ENCODE results near the gene GPI.
A peak's percentile ranks its signal among the peaks of the same experiment; 100 is the strongest.
"Not testable (repeated sequence)": the region's sequence is repeated elsewhere in the genome, so short reads cannot be mapped to it uniquely, and the experiment has no call there.

GPI gene

DNA sequence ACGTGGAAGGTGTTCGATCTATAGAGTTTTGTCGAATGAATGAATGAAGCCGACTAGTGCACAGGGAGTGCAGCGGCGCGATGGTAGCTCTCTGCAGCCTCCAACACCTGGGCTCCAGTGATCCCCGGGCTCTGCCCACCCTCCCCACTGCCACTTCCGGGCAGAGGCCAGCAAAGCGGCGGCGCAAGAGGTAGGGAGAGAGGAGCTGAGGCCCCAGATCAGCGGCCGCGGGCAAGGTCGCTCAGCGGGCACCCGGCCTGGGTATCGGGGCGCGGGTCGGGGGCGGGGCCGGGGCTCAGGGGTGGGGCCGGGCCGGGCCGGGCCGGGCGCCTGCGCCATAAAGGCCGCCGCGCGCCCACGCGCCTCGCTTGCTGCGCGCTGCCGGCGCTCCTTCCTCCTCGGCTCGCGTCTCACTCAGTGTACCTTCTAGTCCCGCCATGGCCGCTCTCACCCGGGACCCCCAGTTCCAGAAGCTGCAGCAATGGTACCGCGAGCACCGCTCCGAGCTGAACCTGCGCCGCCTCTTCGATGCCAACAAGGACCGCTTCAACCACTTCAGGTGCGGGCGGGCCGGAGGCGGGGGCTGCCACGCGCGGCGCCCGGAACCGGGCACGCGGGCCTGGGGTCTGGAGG, at the start of gene GPI:
Gene GPI, plus strand, starts transcription at position 367 of the 633 bp plus-strand sequence. Its CDS starts 71 bp downstream, at position 438.
- DNase-seq = peak; percentile 28 to 63 (median 42)

DNA sequence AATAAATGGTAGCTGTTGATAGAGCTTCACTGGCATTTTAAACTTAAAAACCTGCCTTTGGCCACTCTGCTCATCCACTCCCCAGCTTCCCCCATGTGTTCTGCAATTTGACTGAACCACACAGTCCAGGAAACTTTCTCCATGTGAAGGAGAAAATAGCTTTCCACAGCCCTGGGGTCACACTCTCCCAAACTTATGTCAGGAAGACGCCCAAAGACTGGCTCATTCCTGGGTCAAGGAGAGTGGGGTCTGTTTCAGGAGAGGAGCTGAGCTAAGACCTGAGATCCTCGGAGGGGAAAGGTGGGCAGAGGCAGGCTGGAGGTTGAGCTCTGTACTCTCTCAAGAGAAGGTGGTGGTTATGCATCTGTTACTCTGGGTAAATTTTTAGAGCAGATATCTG, 48.7 kb upstream of the GPI start:
- DNase-seq = no peak

DNA sequence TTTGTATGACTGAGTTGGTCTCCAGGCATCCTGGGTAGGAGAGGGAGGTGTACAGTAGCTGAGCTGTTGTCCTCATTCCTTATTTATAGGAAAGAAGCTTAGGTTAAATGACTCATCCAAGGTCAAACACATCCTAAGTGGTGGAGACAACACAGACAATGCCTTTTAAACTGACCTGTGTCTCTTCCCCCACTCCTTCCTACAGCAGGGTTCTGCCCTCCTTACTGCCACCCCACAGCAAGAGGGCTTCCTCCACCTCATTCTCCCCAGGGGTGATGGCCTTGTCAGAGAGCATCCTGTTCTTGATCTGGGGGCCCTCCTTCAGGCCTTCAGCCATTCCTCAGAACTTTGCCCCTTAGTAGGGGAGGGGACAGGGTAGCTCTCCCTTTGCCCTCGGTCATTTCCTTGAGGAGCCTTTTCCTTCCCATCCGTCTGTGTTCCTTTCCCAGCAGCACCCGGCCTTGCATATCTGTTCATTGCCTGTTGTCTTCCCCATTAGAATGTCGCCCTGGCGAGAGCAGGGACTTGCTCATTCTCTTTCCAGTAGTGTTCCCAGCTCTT, 48.2 kb upstream of the GPI start:
- no peak for DNase-seq

DNA sequence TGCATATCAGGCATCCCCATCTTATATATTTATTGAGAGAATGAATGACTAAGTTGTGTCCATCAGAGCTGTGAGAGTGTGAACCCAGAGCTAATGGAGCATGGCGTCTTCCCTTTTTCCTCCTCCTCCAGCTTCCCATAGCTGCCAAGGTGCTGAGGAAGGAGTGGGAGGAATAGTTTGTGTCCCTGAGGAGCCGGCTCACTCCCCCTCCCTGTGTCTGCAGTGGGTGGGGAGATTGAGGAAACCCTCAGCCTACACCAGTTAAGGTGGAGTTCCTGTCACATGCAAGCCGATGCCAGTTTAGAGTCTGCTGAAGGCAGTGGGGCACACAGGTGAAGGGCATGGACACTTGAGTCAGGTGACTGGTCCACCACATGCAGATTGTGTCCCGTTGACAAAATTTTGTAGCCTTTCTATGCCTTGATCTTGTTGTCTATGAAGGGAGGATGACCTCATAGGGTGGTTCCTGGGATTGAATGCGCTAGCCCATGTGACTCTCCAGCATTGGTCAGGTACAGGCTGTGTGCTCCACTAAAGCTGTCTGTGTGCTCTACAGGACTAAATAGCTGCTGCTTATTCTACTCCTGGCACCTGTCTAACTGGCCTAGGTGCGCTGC, 47.6 kb upstream of the GPI start:
- DNase-seq = peak in 1 of 4 experiments; percentile 9

DNA sequence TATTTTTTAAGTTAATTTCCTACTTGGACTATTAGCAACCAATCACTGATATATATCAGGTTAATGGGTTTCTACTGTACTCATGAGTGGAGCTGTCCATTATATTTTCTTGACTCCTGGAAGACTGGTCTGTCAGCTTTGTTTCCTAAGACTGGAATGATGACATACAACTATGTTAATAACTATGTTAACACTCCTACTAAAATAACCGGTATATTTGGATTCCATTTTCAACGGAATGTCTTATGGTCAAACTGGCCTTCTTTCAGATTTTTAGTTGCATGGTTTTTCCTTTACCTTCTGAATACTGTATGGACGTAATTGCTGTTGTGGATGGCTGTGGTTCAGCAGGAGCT, 45.8 kb upstream of the GPI start:
- DNase-seq = no peak

DNA sequence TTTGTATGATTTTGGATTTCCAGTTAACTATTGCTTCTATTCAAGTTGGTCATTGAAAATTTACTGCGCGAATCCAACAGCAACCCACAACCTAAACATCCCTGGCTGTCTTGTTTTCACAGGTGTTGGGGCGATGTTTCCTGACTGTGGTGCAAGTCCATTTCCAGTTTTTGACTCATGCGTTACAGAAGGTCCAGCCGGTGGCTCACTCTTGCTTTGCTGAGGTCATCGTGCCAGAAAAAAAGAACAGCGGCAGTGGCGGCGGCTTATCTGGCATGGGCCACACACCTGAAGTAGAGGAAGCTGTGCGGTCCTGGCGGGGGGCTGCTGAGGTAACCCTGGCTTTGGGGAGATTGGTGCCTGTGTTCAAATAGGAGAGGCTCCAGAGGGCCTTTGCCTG, 45.2 kb upstream of the GPI start:
- DNase-seq = no peak

DNA sequence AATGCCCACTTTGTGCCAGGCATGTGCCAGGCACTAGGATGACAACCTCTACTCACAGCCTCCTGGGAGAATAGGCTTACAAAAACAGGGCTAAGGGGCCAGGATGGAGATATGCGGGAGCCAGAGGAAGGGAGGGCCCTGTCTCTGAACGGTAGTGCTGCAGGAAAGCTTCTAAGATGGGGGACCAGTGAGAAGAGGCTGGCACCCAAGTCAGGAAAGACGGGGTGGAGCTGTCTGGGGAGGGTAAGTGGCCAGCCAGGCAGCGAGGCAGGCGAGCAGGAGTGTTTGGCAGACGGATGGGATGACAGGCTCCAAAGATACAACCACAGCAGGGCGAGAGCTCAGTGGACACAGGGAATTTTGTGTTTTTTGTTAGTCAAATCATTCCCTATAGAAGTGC, 44.7 kb upstream of the GPI start:
- DNase-seq = no peak

DNA sequence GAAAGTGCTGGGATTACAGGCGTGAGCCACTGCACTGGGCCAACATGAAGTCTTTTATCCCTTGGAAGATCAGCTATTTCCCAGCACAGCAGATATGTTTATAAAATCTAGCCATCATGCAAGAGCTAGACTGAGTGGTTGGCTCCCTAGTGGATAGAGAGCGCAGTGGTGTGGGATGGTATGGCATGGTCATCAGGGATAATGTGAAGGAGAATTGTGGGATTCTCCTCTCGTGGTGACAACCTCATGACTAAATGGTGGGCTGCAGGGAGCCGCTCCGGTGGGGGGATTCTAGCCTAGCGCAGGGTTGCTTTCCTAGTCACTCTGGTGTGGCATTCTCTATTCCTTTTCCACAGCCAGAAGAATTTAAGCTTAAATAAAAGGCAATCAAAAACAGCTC, 43.3 kb upstream of the GPI start:
- DNase-seq = no peak

DNA sequence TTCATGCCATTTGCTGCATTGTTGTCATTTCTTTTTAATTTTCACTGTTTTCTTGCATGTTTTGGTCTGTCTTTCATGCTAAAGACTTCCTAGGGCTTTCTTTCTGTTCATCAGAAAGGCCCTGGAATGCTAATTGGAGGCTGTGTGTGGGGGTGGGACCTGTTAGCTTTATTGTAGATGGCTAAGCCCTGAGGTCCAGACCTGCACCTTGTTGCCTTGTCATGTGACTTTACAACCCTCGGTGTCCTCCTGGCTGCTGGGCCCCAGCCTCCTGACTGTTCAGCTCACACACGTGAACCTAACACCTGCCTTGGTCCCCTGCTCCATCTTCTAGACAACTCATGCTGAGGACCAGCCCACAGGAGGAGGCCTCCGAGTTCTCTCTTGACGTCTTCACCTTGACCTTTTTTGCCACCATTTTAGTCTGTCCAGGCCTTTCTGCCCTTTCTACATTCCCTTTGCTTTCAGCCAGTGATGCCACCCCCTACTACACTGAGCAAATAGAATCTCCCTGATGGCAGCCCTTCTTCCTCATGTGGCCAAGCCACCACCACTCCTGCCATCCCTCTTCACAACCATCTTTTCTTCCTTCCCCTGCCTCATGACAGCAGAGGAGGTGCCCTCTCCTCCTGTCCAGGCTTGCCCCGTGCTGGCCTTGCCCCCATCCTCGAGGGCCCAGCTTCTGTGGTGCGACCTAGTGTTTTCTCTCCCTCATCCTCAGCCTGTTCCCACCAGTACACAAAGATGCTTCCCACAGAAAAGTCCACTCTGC, 41.4 kb upstream of the GPI start:
- DNase-seq = no peak

DNA sequence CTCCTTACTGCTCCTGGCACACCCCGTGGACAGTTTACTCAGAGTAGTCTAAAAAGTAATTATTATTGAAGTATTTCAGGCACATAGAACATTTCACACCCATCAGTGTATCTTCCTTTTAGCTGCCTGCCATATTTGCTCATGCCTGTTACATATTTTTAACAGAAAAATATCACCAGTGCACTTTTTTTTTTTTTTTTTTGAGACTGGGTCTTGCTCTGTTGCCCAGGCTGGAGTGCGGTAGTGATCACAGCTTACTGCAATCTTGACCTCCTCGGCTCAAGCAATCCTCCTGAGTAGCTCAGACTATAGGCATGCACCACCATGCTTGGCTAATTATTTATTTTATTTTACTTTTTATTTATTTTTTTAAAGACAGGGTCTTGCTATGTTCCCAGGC, 40.7 kb upstream of the GPI start:
- DNase-seq = no peak

DNA sequence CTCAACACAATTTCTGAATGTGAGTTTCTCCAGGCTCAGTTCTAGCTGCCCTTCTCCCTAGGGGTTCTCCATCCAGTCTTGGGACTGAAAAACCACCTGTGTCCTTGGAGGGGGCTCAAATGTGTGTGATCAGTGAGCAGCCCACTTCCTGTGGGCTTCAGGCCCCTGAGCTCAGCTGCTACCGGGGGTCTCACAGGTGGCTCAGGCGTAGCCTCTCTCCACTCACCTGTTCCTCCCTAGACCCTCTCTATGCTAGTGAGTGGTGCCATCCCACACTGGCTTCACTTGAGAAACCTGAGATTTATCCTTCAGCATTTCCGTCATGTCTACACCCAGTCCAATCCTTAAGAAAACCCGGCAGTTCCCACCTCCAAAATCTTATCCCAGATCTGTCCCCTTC, 39.8 kb upstream of the GPI start:
- DNase-seq = no peak

DNA sequence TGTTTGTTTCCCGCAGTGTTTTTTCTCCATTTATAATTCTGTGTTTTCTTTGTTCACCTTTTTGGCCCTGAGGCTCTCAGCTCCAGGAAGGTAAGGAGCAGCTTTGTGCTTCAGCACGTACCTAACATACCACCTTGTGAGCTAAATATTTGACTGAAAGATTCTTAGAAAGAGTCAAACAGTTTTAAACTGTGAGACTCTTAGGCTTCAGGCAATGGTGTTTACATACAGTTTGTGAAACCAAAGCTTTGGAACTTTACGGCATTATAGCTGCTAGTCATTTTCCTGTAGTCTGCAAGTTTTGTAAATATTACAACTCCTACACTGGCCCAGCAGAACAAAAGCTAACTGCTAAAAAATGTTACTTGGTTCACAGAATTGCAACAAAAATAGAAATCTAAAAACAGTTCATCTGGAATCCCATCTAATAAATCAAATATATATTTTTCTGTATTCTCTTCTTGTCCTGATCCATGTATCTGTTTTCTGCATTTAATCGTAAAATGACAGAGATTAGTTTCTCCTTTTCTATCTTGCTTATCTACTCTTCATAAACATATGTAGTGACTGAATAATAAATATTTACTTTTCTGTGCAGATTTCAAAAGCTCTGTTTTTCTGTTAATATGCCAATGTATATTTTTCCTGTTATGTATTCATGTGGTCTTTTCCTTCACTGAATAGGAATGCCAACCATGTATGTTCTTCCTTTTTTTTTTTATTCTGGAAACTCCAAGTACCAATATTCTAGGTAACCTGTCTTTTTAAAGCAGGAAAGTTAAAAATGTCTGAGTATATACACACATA, 38.8 kb upstream of the GPI start:
- DNase-seq = no peak

DNA sequence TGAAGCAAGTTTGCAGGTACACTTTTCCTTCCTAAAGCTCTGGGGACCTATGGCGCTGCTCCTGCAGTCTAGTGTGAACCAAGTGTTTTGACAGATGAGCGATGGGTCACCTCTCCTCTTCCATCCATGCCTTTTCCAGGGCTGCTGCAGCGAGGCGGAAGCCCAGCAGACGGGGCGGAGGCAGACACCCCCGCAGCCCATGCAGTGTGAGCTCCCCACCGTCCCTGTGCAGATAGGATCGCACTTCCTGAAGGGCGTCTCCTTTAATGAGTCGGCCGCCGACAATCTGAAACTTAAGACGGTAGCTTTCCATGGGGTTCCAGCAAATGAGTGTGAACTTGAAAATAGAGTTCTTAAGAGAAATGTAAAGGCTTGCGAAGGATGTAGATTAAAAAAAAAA, 37.1 kb upstream of the GPI start:
- no peak for DNase-seq

DNA sequence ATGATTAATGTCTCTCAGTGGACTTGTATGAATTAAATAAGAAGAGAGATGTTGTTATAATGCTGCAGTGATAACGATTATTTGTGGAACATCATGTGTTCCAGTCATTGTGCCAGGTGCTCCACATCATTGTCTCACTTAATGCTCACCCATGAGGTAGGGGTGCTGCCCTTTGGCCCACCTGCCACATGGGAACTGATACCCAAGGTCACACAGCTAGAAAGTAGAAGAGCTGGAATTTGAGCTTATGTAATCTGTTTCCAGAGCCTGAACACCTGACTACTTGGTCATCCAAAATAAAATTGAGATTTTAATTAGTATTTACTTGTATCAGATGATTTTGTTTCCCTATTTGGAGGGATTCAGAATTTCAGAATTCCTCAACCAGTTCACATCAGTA, 36.0 kb upstream of the GPI start:
- no peak for DNase-seq

DNA sequence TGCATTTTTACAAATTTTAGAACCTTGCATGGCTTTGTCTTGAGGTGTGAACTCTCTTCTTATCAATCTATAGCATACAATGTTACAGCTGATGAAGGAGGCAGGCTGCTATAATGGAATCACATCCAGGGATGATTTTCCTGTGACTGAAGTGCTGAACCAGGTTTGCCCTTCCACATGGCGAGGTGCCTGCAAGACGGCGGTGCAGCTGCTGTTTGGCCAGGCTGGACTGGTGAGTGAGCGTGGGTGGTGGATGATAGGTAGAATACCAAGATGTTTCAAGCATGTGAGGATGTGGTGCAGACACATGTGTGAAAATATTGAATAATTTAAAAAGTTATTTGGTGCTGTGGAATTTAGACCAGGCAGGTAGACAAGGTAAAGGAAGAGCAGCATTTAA, 34.9 kb upstream of the GPI start:
- no peak for DNase-seq

DNA sequence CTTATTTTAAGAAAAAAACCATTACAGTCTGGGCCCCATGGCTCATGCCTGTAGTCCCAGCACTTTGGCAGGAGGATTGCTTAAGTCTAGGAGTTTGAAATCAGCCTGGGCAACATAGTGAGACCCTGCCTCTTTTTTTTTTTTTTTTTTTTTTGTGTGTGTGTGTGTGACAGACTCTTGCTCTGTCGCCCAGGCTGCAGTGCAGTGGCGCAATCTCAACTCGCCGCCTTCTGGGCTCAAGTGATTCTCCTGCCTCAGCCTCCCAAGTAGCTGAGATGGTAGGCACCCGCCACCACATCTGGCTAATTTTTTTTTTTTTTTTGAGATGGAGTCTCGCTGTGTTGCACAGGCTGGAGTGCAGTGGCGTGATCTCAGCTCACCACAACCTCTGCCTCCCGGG, 34.4 kb upstream of the GPI start:
- not testable (repeated sequence) for DNase-seq

DNA sequence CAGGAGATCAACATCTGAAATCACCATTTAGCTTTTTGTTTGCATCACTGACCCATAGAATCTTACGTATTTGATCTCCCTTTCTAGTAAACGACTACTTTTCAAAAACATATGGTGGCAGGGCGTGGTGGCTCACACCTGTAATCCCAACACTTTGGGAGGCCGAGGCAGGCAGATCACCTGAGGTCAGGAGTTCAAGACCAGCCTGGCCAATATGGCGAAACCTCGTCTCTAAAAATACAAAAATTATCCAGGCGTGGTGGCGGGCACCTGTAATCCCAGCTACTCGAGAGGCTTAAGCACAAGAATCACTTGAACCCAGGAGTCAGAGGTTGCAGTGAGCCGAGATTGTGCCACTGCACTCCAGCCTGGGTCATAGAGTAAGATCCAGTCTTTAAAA, 33.4 kb upstream of the GPI start:
- DNase-seq = not testable (repeated sequence)

DNA sequence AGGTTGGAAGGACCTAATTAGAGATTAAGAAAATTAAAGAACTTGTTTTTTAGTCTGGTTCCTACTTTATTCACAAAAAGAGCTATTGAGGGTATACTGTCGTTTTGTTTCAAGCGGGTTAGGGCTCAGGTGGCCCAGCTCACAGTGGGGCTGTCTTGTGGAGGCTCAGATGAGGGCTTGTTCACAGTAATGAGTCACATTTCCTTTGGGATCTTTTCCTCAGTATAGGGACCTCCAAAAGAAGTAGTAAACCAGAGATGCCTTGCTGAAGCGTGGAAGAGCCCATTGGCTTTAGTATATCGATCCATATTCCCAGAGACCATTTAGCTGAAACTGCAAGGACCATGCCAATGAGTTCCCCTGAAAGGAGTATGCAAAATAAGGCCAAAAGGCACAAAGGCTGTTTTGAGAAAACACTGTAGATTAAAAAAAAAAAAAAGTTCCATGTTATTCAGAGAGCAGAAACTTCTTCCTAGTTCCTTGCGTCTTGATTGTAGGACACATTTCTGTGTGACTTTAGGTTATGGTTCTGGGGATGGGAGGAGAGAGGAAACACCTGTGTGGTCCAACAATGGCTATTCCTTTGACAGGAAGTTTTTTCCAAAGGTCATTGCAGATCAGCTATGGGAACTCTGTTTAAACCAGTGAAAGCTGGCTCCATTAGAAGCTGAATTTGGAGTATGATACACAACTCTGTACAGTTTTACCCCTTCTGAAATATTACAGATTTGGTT, 32.8 kb upstream of the GPI start:
- DNase-seq = no peak

DNA sequence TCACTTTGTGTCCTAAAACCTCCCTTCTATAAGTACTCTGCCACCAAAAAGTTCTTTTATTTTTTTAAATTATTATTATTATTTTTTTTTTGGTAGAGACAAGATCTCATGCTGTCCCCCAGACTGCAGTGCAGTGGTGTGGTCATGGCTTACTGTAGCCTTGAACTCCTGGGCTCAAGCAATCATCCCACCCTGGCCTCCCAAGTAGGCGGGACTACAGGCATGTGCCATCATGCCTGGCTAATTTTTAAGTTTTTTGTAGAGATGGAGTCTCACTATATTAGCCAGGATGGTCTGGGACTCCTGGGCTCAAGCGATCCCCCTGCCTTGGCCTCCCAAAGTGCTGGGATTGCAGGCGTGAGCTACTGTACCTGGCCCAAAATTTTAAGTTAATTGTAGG, 29.1 kb upstream of the GPI start:
- DNase-seq = no peak

DNA sequence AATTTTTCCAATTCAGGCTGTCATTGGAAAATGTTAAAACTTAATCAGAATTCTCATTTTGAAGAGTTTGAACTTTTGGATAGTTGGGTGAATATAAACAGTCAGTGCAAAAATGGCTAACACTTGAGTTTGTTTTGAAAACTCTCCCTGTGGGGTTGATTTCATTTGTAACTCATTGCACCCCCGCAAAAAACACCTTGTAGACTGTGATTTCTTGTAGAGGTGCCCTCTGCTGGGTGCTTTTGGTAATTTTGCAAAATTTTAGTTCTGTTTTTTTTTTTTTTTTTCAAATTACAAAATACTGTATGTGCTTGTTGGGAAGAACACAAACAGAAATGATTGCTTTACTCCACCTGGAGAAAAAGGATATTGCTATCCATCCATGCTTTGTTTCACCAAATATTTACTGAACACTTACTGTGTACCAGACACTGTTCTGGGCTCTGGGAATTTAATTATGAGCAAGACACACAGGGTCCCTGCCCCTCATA, 28.2 kb upstream of the GPI start:
- DNase-seq = peak in 1 of 4 experiments; percentile 23

DNA sequence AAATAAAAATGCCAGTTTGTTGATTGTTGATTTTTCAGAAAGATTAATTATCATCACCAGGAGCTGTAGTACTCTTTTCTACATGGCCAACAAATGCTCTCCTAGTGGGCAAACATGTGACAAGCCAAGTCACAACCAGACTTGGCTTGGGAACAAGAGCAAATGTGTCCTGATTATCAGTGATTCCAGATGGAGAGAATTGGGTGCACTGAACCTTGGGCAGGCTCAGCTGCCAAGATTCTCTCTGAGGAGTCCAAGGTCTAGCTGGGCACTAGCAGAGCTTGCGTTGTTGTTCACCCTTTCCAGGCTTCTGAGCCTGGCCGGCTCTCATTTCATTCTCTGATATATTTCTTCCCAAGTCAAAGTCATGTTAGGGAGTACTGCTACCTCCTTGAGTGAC, 27.3 kb upstream of the GPI start:
- DNase-seq = no peak

DNA sequence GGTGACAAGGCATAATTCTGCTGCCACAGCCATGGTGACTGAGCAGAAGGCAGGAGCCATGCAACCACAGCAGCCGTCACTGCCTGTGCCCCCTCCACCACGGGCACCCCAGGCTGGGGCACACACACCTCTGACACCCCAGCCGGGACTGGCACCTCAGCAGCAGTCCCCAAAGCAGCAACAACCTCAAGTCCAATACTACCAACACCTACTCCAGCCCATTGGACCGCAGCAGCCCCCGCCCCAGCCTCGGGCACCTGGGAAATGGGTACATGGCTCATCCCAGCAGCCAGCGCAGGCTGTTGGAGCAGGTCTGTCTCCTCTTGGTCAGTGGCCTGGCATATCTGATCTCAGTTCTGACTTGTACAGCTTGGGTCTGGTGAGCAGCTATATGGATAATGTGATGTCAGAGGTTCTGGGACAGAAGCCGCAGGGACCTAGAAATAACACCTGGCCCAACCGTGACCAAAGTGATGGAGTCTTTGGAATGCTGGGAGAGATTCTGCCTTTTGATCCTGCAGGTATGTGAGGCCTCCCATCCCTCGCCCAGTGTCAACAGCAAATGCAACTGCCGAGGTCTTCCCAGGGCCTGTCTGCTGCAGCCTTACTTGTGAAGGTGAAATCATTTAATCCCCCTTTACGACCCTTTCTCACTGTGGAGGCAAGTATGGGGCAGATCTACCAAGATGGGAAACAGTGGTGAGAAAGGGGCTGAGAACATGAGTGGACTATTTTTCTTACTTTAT, 22.9 kb upstream of the GPI start:
- no peak for DNase-seq
